Endodermal cell (in vitro differentiated cells): Measurements from ENCODE around the gene SAG. TPM values are rescaled to one million over a fixed set of nuclear protein-coding genes. Genes with fewer than 3 reads are reported as not detected.

Experiments
- DNase-seq: peaks from one replicate; pipeline ENCODE4 v3.0.0-alpha.2; 2017
- H3K27ac ChIP-seq: 2 replicates; pipeline ENCODE4 v1.5.1; 2013; ENCODE audit warnings: mild to moderate bottlenecking, low read depth, low read length, moderate library complexity
- H3K27me3 ChIP-seq: 2 replicates; pipeline ENCODE4 v1.6.1; 2013; ENCODE audit warnings: mild to moderate bottlenecking, low read length, moderate library complexity; ENCODE audit not compliant: insufficient read depth, control insufficient read depth, poor library complexity, severe bottlenecking
- H3K36me3 ChIP-seq: 2 replicates; pipeline ENCODE4 v1.7.0; 2013; ENCODE audit warnings: mild to moderate bottlenecking, low read length, moderate library complexity; ENCODE audit not compliant: control insufficient read depth, insufficient read depth
- H3K4me1 ChIP-seq: one replicate; pipeline ENCODE4 v1.7.0; 2013; ENCODE audit warnings: low read length; ENCODE audit not compliant: control insufficient read depth, insufficient read depth
- H3K4me3 ChIP-seq: 2 replicates; pipeline ENCODE4 v1.5.1; 2013; ENCODE audit warnings: mild to moderate bottlenecking, low read length, moderate library complexity
- H3K9ac ChIP-seq: 2 replicates; pipeline ENCODE4 v1.6.1; 2013; ENCODE audit warnings: mild to moderate bottlenecking, low read length, moderate library complexity; ENCODE audit not compliant: poor library complexity, severe bottlenecking; ENCODE audit errors: extremely low read depth
- H3K9me3 ChIP-seq: 2 replicates; pipeline ENCODE4 v1.6.1; 2013; ENCODE audit warnings: mild to moderate bottlenecking, low read length, moderate library complexity; ENCODE audit not compliant: control insufficient read depth
- H3K27ac Mint-ChIP-seq: 2 replicates; pipeline ENCODE4 v1.8.0; 2020; ENCODE audit warnings: mixed read lengths
- H3K27me3 Mint-ChIP-seq: 2 replicates; pipeline ENCODE4 v1.8.0; 2021; ENCODE audit warnings: mild to moderate bottlenecking, mixed read lengths; ENCODE audit not compliant: insufficient read depth
- H3K36me3 Mint-ChIP-seq: 2 replicates; pipeline ENCODE4 v1.8.0; 2020; ENCODE audit warnings: low read depth, mixed read lengths
- H3K4me1 Mint-ChIP-seq: 2 replicates; pipeline ENCODE4 v1.8.0; 2020; ENCODE audit warnings: mixed read lengths
- H3K4me3 Mint-ChIP-seq: 2 replicates; pipeline ENCODE4 v1.8.0; 2020; ENCODE audit warnings: mild to moderate bottlenecking, moderate library complexity, mixed read lengths
- H3K9me3 Mint-ChIP-seq: 2 replicates; pipeline ENCODE4 v1.8.0; 2020; ENCODE audit warnings: mild to moderate bottlenecking, mixed read lengths
- CTCF ChIP-seq: fragments of 200-600 bp; sonication (generic); conservative IDR thresholded peaks from 2 replicates; pipeline ENCODE4 v1.5.0; 2021; ENCODE audit warnings: antibody characterized with exemption, mild to moderate bottlenecking
- WGBS, 2 experiments: methylation state at CpG; one replicate each; pipeline versions ENCODE4 v1.1.5 to v1.1.7; 2013; ENCODE audit warnings: missing lambda C conversion rate in 2 of 2, mixed read lengths in 1 of 2; ENCODE audit not compliant: insufficient coverage in 1 of 2, insufficient read length in 1 of 2; 5-methylcytosine and 5-hydroxymethylcytosine counted together
- total RNA-seq, 2 donors: library from RNA; stranded (reverse); fragmentation: NEBNext Ultra II Directional in 1 of 2; extraction: Animal tissue kit (Norgen Biotek cat#: 25700) in 1 of 2; gene quantifications; 2 replicates in 1 of 2; 3 replicates in 1 of 2; pipeline ENCODE4 v1.2.1, GENCODE V29; 2021

The SAG gene
- total RNA-seq, 2 donors from 2014 or later = not detected

GRCh38 chr2:233363744-233364235, 56.2 kb downstream of the SAG start:
- Histone ChIP-seq H3K27ac (no peak overlapping the region), H3K9me3 (peaks cover 7% of the 10 kb centered on the region), H3K4me1 (peaks cover 7% of the 10 kb centered on the region), H3K4me3 (no peak overlapping the region), H3K27me3 (no peaks in the 10 kb centered on the region), H3K9ac (no peak overlapping the region), H3K36me3 (peaks cover 4% of the 10 kb centered on the region)
- no peak for DNase-seq
- peaks cover 7% of the 10 kb centered on the region for H3K36me3 Mint-ChIP-seq
- no peaks in the 10 kb centered on the region for H3K27me3 Mint-ChIP-seq
- H3K9me3 Mint-ChIP-seq = no peaks in the 10 kb centered on the region
- H3K27ac Mint-ChIP-seq = no peak overlapping the region
- H3K4me1 Mint-ChIP-seq = peaks cover 15% of the 10 kb centered on the region
- WGBS, 2 experiments = 93 to 94% methylated on average over 5 to 6 of the region's 6 CpGs
- no peak overlapping the region for H3K4me3 Mint-ChIP-seq
- TF ChIP-seq CTCF = no peak

- Histone ChIP-seq H3K9ac (no peak overlapping the region), H3K27me3 (no peaks in the 10 kb centered on the region), H3K36me3 (peaks cover 4% of the 10 kb centered on the region), H3K27ac (no peak overlapping the region), H3K4me1 (peaks cover 1% of the 10 kb centered on the region), H3K9me3 (peaks cover 7% of the 10 kb centered on the region), H3K4me3 (no peak overlapping the region)
- Mint-ChIP-seq H3K36me3 (peaks cover 7% of the 10 kb centered on the region), H3K27ac (no peak overlapping the region), H3K9me3 (no peaks in the 10 kb centered on the region), H3K27me3 (no peaks in the 10 kb centered on the region), H3K4me1 (peaks cover 8% of the 10 kb centered on the region), H3K4me3 (no peak overlapping the region)
- no peak for DNase-seq
- no peak for TF ChIP-seq CTCF
- WGBS, 2 experiments = 90% methylated on average over 2 to 6 of the region's 6 CpGs
Measured at GRCh38 chr2:233365861-233366520, 58.4 kb downstream of the SAG start.

GRCh38 chr2:233367586-233367985, 60.0 kb downstream of the SAG start:
- H3K36me3 Mint-ChIP-seq = peaks cover 9% of the 10 kb centered on the region
- Histone ChIP-seq H3K4me1 (no peaks in the 10 kb centered on the region), H3K36me3 (peaks cover 4% of the 10 kb centered on the region), H3K27me3 (no peaks in the 10 kb centered on the region), H3K9me3 (peaks cover 7% of the 10 kb centered on the region), H3K27ac (no peak overlapping the region), H3K9ac (no peak overlapping the region), H3K4me3 (no peak overlapping the region)
- peaks cover 3% of the 10 kb centered on the region for H3K4me1 Mint-ChIP-seq
- no peak overlapping the region for H3K4me3 Mint-ChIP-seq
- no peak overlapping the region for H3K27ac Mint-ChIP-seq
- WGBS, 2 experiments = 98 to 100% methylated on average over 1 to 3 of the region's 3 CpGs
- H3K27me3 Mint-ChIP-seq = no peaks in the 10 kb centered on the region
- no peak for DNase-seq
- no peak for TF ChIP-seq CTCF
- no peaks in the 10 kb centered on the region for H3K9me3 Mint-ChIP-seq
